HUES48 (cell line): Measurements from ENCODE around the gene SLC25A12.
"Not testable (repeated sequence)": the region's sequence is repeated elsewhere in the genome, so short reads cannot be mapped to it uniquely, and the experiment has no call there.

Experiments
- H3K27ac ChIP-seq: one replicate; pipeline ENCODE4 v1.7.0; 2013; ENCODE audit warnings: low read depth, low read length, inconsistent platforms
- H3K27me3 ChIP-seq: 2 replicates; pipeline ENCODE4 v1.6.1; 2013; ENCODE audit warnings: mild to moderate bottlenecking, low read length; ENCODE audit not compliant: control insufficient read depth, insufficient read depth
- H3K36me3 ChIP-seq: 2 replicates; pipeline ENCODE4 v1.6.1; 2013; ENCODE audit warnings: low read length; ENCODE audit not compliant: control insufficient read depth, insufficient read depth
- H3K4me1 ChIP-seq: 2 replicates; pipeline ENCODE4 v1.6.1; 2013; ENCODE audit warnings: mild to moderate bottlenecking, low read length; ENCODE audit not compliant: control insufficient read depth, insufficient read depth
- H3K4me3 ChIP-seq: 2 replicates; pipeline ENCODE4 v1.5.1; 2013; ENCODE audit warnings: mild to moderate bottlenecking, low read depth, low read length
- H3K9ac ChIP-seq: 2 replicates; pipeline ENCODE4 v1.6.1; 2013; ENCODE audit warnings: mild to moderate bottlenecking, low read depth, low read length, moderate library complexity
- H3K9me3 ChIP-seq: 2 replicates; pipeline ENCODE4 v1.6.1; 2013; ENCODE audit warnings: low read length; ENCODE audit not compliant: control insufficient read depth, insufficient read depth

Gene SLC25A12

DNA sequence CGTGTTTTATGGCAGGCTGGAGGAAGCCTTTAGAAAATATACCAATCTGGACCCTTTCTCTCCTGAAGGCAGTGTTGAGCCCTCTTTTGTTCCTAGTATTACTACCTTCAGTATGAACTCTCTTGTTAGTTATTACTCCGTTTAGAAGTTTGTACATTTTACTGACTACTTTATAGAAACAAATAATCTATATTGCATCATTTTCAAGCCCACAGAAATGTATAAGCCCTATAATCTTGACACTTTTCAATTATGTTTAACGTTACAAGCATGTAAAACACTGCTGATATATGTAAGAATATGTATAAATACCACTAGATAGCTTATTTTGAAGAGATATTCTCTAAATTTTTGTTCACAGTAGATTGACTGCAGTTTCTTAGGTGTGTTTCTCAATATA lies 64.0 kb downstream of the SLC25A12 start:
- Histone ChIP-seq H3K36me3 (peaks cover 58% of the 10 kb centered on the region), H3K27me3 (no peaks in the 10 kb centered on the region), H3K4me3 (no peak overlapping the region), H3K27ac (no peak overlapping the region), H3K9me3 (peaks cover 51% of the 10 kb centered on the region), H3K9ac (no peak overlapping the region), H3K4me1 (no peaks in the 10 kb centered on the region)

DNA sequence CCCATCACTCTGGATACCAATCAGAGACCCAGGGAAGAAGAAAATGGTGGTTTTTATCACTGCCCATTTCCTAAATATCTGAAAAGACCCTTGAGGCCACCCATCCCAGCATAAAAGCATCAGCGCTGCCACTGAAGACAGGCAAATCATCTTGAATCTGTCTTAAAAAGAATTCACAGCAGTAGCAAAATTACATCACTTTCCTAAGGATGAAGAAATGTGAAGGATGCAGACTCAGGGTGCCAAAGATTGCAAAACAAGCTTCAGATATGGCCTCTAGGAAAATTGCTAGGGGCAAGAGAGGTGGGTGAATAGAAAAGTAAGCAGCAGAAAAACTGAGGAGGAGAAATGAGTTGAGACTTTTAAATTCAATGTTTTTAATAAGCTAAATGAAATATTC lies 70.0 kb downstream of the SLC25A12 start:
- no peaks in the 10 kb centered on the region for H3K4me1 ChIP-seq
- H3K4me3 ChIP-seq = no peak overlapping the region
- H3K36me3 ChIP-seq = peaks cover 10% of the 10 kb centered on the region; the same call in 1 of the 2 replicates
- H3K9me3 ChIP-seq = peaks cover 4% of the 10 kb centered on the region; the same call in 1 of the 2 replicates
- H3K9ac ChIP-seq = no peak overlapping the region
- no peaks in the 10 kb centered on the region for H3K27me3 ChIP-seq
- no peak overlapping the region for H3K27ac ChIP-seq

GRCh38 chr2:171822525-171823322 lies 71.3 kb downstream of the SLC25A12 start:
- 0 out of 2 replicates have a peak, but pooled peaks cover 5% of the 10 kb centered on the region for H3K36me3 ChIP-seq

DNA sequence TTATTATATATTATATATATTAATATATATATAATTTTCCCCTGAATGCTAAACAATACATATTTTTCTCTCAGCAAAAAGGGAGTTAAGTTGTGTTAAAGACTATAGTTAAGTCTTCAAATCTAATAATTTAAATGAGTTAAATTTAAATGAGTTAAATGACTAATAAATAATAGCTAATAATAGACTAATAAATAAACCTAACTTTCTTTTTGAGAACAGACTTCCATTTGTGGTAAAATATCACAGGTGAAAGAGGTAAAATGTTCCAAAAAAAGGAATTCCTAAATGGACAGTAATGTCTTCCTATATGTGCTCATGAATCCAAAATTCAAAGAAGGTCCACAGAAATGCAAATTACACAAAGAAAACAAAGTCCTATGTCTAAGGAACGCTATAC lies 74.6 kb downstream of the SLC25A12 start:
- Histone ChIP-seq H3K9ac (no peak overlapping the region), H3K4me3 (no peak overlapping the region), H3K4me1 (no peaks in the 10 kb centered on the region), H3K27me3 (no peaks in the 10 kb centered on the region), H3K9me3 (no peaks in the 10 kb centered on the region), H3K27ac (no peak overlapping the region), H3K36me3 (peaks cover 3% of the 10 kb centered on the region; the same call in 1 of the 2 replicates)

More at GRCh38 chr2:171822525-171823322, 71.3 kb downstream of the SLC25A12 start:
- Histone ChIP-seq H3K4me3 (no peak overlapping the region), H3K27me3 (no peaks in the 10 kb centered on the region), H3K9ac (no peak overlapping the region), H3K9me3 (no peaks in the 10 kb centered on the region), H3K4me1 (no peaks in the 10 kb centered on the region), H3K27ac (no peak overlapping the region)

DNA sequence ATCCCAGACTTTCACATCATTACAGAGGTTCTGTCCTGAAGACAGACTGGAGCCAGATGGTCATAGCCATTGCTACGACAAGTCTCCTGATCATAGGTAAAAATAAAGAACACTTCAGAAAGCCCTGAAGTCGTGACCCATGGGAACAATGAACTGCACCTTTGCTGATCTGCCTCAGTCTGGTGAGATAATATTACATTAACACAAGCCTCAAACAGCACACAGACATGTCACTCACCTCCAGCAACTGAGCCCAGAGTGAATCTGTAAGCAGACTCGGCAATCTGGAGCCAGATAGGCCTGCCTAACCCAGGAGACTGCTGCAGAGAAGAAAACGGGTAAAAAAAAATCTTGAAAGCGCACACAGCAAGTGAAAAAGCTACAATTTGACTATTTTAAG lies 79.2 kb downstream of the SLC25A12 start:
- Histone ChIP-seq H3K9ac (no peak overlapping the region), H3K9me3 (no peaks in the 10 kb centered on the region), H3K27me3 (no peaks in the 10 kb centered on the region), H3K4me3 (no peak overlapping the region), H3K4me1 (no peaks in the 10 kb centered on the region), H3K27ac (no peak overlapping the region), H3K36me3 (peaks cover 3% of the 10 kb centered on the region; the same call in 1 of the 2 replicates)

DNA sequence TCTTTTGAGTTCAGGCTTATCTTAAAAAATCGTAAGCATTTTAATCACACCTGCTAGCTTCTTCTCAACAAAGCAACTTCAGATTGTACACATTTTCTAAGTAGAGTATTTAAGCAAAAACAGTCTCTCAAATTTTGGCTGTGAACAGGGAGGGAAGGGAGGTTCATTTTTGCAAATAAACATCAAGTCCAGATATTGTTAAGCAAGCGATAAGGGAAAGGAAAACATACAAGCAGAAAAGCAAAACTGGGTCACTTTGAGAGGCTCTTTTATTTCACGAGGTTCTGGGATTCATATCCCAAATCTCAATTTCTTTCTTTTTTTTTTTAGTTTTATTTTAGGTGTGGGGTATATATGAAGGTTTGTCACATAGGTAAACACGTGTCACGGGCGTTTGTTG lies 79.9 kb downstream of the SLC25A12 start:
- Histone ChIP-seq H3K4me1 (no peaks in the 10 kb centered on the region), H3K9me3 (no peaks in the 10 kb centered on the region), H3K4me3 (no peak overlapping the region), H3K36me3 (peaks cover 3% of the 10 kb centered on the region; the same call in 1 of the 2 replicates), H3K27me3 (no peaks in the 10 kb centered on the region), H3K27ac (no peak overlapping the region), H3K9ac (no peak overlapping the region)

DNA sequence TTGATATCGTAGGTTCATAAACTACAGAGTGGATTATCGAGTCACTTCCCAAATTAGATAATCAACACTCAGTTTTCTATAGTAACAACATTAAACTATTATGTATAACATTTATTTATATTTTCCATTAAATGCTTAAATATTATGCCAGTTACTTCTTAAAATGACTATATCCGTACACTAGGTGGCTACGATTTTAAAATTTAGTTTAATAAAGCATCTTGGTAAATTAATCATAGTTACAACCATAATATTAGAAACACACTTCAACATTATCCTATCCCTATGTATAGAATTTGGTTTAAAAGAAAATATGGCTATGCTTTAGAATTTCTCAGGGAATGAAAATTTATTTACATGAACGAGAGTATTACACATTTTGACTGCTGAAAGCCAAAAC lies 80.3 kb downstream of the SLC25A12 start:
- no peaks in the 10 kb centered on the region for H3K27me3 ChIP-seq
- no peak overlapping the region for H3K4me3 ChIP-seq
- H3K4me1 ChIP-seq = no peaks in the 10 kb centered on the region
- no peak overlapping the region for H3K27ac ChIP-seq
- H3K36me3 ChIP-seq = peaks cover 3% of the 10 kb centered on the region; the same call in 1 of the 2 replicates
- no peak overlapping the region for H3K9ac ChIP-seq
- no peaks in the 10 kb centered on the region for H3K9me3 ChIP-seq

DNA sequence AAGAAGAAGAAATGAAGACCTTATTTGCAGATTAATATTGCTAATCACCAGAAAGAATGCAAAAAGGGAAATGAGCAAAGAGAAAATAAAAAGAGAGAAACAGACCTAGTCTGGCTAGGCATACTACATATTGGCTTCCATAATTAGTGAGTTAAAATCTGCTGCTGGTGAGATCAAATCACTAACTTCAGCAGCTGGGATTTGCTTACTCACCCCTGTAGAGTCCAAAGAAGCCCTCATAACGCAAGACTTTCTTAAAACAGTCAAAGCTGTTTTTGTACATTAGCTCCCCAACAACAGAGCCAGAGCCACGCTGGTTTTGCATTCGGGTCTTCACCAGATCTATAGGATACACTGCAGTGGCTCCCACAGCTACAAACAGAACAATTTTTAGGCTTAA lies 80.9 kb downstream of the SLC25A12 start:
- H3K4me3 ChIP-seq = no peak overlapping the region
- no peaks in the 10 kb centered on the region for H3K9me3 ChIP-seq
- no peak overlapping the region for H3K9ac ChIP-seq
- no peaks in the 10 kb centered on the region for H3K4me1 ChIP-seq
- peaks cover 3% of the 10 kb centered on the region; the same call in 1 of the 2 replicates for H3K36me3 ChIP-seq
- no peak overlapping the region for H3K27ac ChIP-seq
- H3K27me3 ChIP-seq = no peaks in the 10 kb centered on the region

DNA sequence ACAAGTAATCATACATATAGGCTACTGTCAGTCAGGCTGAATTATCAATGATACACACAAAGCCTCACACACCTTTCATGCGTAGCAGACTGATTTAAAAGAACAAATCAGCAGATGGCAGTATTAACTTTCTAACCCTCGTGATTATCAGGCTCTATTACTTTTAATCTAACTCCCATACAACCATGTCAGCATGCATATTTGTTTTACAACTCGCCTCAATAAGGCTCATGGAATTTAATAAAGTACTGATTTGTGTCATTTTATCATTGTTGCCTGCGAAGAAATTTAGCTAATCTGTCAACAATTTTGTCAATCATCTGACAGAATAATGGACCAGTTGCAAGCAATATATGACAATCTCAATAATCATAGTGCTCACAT lies 82.8 kb downstream of the SLC25A12 start:
- peaks cover 3% of the 10 kb centered on the region; the same call in 1 of the 2 replicates for H3K36me3 ChIP-seq

GRCh38 chr2:171810422-171811244 lies 83.4 kb downstream of the SLC25A12 start:
- no peaks in the 10 kb centered on the region for H3K27me3 ChIP-seq

More for the DNA sequence above, 82.8 kb downstream of the SLC25A12 start:
- Histone ChIP-seq H3K4me3 (no peak overlapping the region), H3K9me3 (no peaks in the 10 kb centered on the region), H3K4me1 (no peaks in the 10 kb centered on the region), H3K9ac (no peak overlapping the region), H3K27ac (no peak overlapping the region), H3K27me3 (no peaks in the 10 kb centered on the region)

DNA sequence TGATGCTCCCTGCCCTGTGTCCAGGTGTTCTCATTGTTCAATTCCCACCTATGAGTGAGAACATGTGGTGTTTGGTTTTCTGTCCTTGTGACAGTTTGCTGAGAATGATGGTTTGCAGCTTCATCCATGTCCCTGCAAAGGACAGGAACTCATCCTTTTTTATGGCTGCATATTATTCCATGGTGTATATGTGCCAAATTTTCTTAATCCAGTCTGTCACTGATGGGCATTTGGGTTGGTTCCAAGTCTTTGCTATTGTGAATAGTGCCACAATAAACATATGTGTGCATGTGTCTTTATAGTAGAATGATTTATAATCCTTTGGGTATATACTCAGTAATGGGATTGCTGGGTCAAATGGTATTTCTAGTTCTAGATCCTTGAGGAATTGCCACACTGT lies 85.2 kb downstream of the SLC25A12 start:
- H3K36me3 ChIP-seq, H3K9me3 ChIP-seq, H3K4me3 ChIP-seq, H3K27me3 ChIP-seq, H3K4me1 ChIP-seq, H3K27ac ChIP-seq, H3K9ac ChIP-seq: not testable (repeated sequence)

More at GRCh38 chr2:171810422-171811244, 83.4 kb downstream of the SLC25A12 start:
- no peaks in the 10 kb centered on the region for H3K9me3 ChIP-seq
- H3K9ac ChIP-seq = no peak overlapping the region
- no peaks in the 10 kb centered on the region for H3K4me1 ChIP-seq
- no peak overlapping the region for H3K4me3 ChIP-seq
- H3K27ac ChIP-seq = no peak overlapping the region
- H3K36me3 ChIP-seq = peaks cover 3% of the 10 kb centered on the region; the same call in 1 of the 2 replicates
